K562 (cell line): ENCODE results near the gene ADGRD1.

ENCODE experiments used
- BRCA1 ChIP-seq, 2 experiments: fragments of 450-650 bp in 1 of 2; sonication (generic) in 1 of 2; formaldehyde crosslinking in 1 of 2; IDR thresholded peaks; 2 replicates each; pipeline versions ENCODE4 v1.5.0 to v1.6.1; 2017 to 2020; ENCODE audit warnings: mild to moderate bottlenecking in 1 of 2, missing genetic modification reagents in 1 of 2
- NFIC ChIP-seq: fragments of 450-650 bp; IDR thresholded peaks from 2 replicates; pipeline ENCODE4 v1.6.1; 2017; ENCODE audit warnings: mild to moderate bottlenecking, inconsistent platforms
- RCOR1 ChIP-seq, 2 experiments: IDR thresholded peaks; 2 replicates each; pipeline ENCODE4 v1.6.1; 2012; ENCODE audit warnings: low read depth in 2 of 2, low read length in 2 of 2, borderline replicate concordance in 1 of 2, improper control_type of control experiment in 1 of 2
- SETDB1 ChIP-seq: IDR thresholded peaks from one replicate; pipeline ENCODE4 v1.6.1; 2012; ENCODE audit warnings: low read length, control low read depth, inconsistent platforms
- TCFL5 ChIP-seq: fragments of 250-450 bp; sonication (Bioruptor Pico); conservative IDR thresholded peaks from 2 replicates; pipeline ENCODE4 v1.6.1; 2021; ENCODE audit warnings: mild to moderate bottlenecking, moderate library complexity, matching md5 sums
- UBTF ChIP-seq, 2 experiments: IDR thresholded peaks; 2 replicates each; pipeline ENCODE4 v1.6.1; 2012; ENCODE audit warnings: improper control_type of control experiment in 2 of 2, low read depth in 2 of 2, low read length in 2 of 2, borderline replicate concordance in 1 of 2
- ZNF830 ChIP-seq: fragments of 250-450 bp; sonication (Bioruptor Pico); IDR thresholded peaks from 2 replicates; pipeline ENCODE4 v1.5.0; 2021; ENCODE audit warnings: mild to moderate bottlenecking

- TF ChIP-seq SETDB1 (no peak), BRCA1 (IDR thresholded peaks at IDR 0.05) (no peak), BRCA1 (CRISPR knock-in tag; IDR thresholded peaks at IDR 0.05) (no peak), RCOR1 (IDR thresholded peaks at IDR 0.05; ENCODE audit: borderline replicate concordance in 1 of 2, low read depth in 2 of 2, low read length in 2 of 2) (no peak), NFIC (no peak), UBTF (IDR thresholded peaks at IDR 0.05; ENCODE audit: borderline replicate concordance in 1 of 2, low read depth in 2 of 2, low read length in 2 of 2) (no peak), TCFL5 (no peak), ZNF830 (CRISPR knock-in tag) (no peak)
Measured at GRCh38 chr12:130998136-130998535, 44.4 kb downstream of the ADGRD1 start.
